ENCODE measurements around the gene SGIP1.

DNA sequence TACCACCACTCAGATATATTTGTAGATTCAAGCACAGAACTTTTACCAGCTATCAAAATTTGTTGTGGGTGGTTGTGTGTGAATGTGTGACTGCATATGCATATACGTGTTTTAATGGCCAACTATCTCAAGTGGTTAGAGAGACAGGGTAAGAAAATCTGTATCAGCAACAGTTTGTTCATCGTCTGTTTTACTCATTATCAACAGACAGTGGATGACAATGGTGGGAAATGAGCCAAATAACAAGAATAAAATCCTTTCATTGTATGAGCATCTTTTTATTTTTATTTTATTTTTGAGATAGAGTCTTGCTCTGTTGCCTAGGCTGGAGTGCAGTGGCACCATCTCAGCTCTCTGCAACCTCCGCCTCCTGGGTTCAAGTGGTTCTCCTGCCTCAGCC lies 195.6 kb downstream of the SGIP1 start:
- TF ChIP-seq, protein P1, sequence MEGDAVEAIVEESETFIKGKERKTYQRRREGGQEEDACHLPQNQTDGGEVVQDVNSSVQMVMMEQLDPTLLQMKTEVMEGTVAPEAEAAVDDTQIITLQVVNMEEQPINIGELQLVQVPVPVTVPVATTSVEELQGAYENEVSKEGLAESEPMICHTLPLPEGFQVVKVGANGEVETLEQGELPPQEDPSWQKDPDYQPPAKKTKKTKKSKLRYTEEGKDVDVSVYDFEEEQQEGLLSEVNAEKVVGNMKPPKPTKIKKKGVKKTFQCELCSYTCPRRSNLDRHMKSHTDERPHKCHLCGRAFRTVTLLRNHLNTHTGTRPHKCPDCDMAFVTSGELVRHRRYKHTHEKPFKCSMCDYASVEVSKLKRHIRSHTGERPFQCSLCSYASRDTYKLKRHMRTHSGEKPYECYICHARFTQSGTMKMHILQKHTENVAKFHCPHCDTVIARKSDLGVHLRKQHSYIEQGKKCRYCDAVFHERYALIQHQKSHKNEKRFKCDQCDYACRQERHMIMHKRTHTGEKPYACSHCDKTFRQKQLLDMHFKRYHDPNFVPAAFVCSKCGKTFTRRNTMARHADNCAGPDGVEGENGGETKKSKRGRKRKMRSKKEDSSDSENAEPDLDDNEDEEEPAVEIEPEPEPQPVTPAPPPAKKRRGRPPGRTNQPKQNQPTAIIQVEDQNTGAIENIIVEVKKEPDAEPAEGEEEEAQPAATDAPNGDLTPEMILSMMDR (conservative IDR thresholded peaks at IDR 0.05; ENCODE audit: low read depth, low read length) = no peak
- TF ChIP-seq EZH2 (IDR thresholded peaks at IDR 0.05; ENCODE audit: borderline replicate concordance, low read depth, low read length, poor library complexity, severe bottlenecking) = no peak
